ENCODE data around the gene CLDN8.

GRCh38 chr21:30227633-30228404 lies 11.9 kb upstream of the CLDN8 start:
- TF ChIP-seq POLR2A (IDR thresholded peaks at IDR 0.05): no peak
- TF ChIP-seq CTCF (IDR thresholded peaks at IDR 0.05): no peak
- peak in 1 of 2 donors; percentile 72 for TF ChIP-seq EP300 (IDR thresholded peaks at IDR 0.05)
